IPS-15b (cell line): ENCODE data around the gene SNRPB2.

Experiments
- H3K27me3 ChIP-seq: one replicate; pipeline ENCODE4 v1.6.1; 2013; ENCODE audit warnings: low read length; ENCODE audit not compliant: control insufficient read depth, insufficient read depth
- H3K36me3 ChIP-seq: one replicate; pipeline ENCODE4 v1.6.1; 2013; ENCODE audit warnings: low read length; ENCODE audit not compliant: control insufficient read depth, insufficient read depth
- H3K4me1 ChIP-seq: one replicate; pipeline ENCODE4 v1.6.1; 2013; ENCODE audit warnings: mild to moderate bottlenecking, low read length; ENCODE audit not compliant: control insufficient read depth, insufficient read depth
- H3K4me3 ChIP-seq: one replicate; pipeline ENCODE4 v1.5.1; 2013; ENCODE audit warnings: low read depth, low read length
- H3K9ac ChIP-seq: one replicate; pipeline ENCODE4 v1.6.1; 2013; ENCODE audit warnings: low read depth, mild to moderate bottlenecking, low read length
- H3K9me3 ChIP-seq: one replicate; pipeline ENCODE4 v1.6.1; 2013; ENCODE audit warnings: mild to moderate bottlenecking, low read length; ENCODE audit not compliant: control insufficient read depth, insufficient read depth

Gene SNRPB2

DNA sequence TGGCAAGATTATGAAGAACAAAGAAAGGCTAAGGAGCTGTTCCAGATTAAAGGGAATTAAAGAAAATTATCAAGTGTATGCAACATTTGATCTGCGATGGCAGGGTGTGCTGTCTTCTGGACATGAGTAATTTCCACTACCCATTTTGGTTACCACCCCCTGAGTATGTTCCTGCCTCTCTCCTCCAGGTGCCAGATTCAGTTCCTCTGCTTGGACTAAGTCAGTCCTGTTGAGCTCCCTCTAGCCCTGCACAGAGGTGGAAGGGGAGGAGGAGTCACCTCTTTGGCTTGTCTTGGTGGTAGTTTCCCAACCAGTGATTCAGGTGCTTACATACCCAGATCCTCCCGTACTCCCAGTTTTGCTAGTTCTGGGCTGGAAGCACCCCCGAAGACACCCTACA is 22.2 kb upstream of the SNRPB2 start:
- Histone ChIP-seq H3K36me3 (no peaks in the 10 kb centered on the region), H3K4me1 (peaks cover 3% of the 10 kb centered on the region), H3K9ac (no peak overlapping the region), H3K9me3 (no peaks in the 10 kb centered on the region), H3K27me3 (no peaks in the 10 kb centered on the region), H3K4me3 (no peak overlapping the region)

DNA sequence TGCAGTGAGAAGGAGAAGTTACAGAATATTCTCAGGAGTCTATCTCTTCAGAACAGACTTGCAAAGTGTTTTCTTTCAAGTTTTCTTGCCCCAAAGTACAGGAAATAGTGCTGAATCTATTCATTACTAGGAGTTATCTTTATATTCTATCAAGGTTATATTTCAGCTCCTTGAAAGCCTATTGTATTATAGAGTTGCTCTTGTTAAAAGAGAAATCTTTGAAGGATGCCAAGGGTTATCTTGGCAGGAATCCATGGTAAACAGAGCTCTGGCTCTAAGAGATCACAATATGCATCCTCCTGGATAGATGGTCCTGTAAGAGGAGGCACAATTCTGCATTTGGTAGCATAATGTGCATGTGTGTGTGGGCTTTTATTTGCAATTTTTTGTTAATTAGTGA is 21.2 kb upstream of the SNRPB2 start:
- Histone ChIP-seq H3K9me3 (no peaks in the 10 kb centered on the region), H3K9ac (no peak overlapping the region), H3K4me1 (peaks cover 5% of the 10 kb centered on the region), H3K4me3 (no peak overlapping the region), H3K27me3 (no peaks in the 10 kb centered on the region), H3K36me3 (no peaks in the 10 kb centered on the region)

DNA sequence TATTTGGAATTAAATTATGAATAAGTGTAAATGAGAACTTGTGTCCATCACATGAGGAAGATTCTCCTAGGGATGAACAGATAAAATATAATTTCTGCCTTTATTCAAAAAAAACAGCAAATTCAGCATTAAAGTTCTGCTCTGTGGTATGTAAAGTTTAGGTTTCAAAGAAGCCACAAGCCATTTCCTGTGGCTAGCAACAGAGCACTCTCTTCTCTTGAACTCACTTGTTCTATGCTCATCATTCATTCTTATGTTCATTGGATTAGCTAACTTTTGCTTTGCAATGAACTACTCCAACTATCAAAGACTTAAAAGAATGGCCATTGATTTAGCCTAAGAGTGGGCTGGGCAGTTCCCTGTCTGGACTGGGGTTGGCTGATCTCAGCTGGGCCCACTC is 20.8 kb upstream of the SNRPB2 start:
- Histone ChIP-seq H3K4me1 (peaks cover 5% of the 10 kb centered on the region), H3K4me3 (no peak overlapping the region), H3K36me3 (no peaks in the 10 kb centered on the region), H3K27me3 (no peaks in the 10 kb centered on the region), H3K9me3 (no peaks in the 10 kb centered on the region), H3K9ac (no peak overlapping the region)

DNA sequence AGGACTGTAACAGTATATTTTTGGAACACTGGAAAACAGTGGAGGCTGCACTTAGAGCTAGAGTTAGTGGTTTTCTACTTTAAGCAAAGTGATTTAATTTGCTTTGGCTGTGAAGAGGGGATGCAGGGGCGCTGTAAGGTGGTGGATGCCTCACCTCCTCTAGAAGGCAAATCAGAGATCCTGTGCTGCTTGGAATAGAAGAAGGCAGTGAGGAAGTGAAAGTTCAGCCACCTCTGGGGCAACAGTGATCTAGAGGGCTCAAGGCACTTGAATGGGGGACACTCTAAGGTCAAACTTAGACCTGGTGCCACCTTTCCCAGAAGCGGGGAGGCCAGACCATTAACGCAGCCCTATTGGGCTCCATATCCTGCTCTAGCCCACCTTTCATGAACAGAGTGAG is 19.0 kb upstream of the SNRPB2 start:
- Histone ChIP-seq H3K4me3 (no peak overlapping the region), H3K9ac (no peak overlapping the region)

DNA sequence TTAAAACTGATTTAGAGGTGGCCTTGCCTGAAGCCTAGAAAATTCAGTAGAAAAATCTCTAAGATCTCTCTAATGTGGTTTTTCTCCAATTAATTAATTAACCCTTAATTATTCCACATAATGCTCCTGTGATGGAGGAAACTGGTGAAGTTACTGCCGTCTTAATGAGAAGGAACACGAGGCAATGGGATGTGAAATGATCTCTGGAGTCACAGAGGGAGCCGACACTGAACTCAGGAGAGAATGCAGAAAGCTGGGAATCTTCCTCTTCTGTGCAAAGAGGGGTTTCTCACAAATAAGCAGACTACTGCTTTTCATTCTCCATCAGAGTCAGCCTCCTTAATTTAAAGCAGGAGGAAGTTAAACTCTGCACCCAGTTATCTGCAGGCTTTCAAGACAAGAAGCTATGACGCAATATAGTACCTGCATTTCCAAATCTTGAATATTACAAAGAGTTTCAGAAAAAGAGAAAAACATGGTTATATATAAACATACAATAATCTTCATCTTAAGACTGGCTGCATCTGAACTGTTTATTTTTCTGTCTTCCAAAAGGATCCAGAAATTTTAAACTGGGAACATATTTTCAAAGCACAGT is 18.1 kb upstream of the SNRPB2 start:
- Histone ChIP-seq H3K9ac (no peak overlapping the region), H3K4me1 (peaks cover 5% of the 10 kb centered on the region), H3K27me3 (no peaks in the 10 kb centered on the region), H3K4me3 (no peak overlapping the region), H3K36me3 (no peaks in the 10 kb centered on the region), H3K9me3 (no peaks in the 10 kb centered on the region)

More for the DNA sequence above, 19.0 kb upstream of the SNRPB2 start:
- no peaks in the 10 kb centered on the region for H3K27me3 ChIP-seq
- no peaks in the 10 kb centered on the region for H3K9me3 ChIP-seq
- H3K36me3 ChIP-seq = no peaks in the 10 kb centered on the region
- H3K4me1 ChIP-seq = peaks cover 5% of the 10 kb centered on the region

DNA sequence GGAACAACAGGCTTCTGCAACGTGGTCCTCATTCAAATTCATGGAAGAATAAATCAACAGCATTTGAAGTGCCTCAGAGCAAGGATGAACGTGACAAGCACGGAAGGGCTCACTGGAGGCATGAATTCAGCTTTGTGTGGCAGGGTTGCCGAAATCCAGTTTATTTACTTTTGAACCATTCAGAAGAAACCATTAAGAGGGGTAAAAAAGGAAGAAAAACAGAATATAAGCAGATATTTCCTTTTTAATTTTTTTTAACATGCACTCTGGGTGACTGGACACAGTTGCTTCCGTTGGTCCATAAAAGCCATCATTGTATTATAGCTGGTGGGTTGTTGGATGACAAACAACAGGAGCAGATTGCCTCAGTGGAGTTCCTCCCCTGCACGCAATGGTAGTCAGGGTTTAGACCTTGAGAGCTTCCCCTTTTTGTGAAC is 17.3 kb upstream of the SNRPB2 start:
- Histone ChIP-seq H3K9ac (no peak overlapping the region), H3K4me3 (no peak overlapping the region), H3K4me1 (peaks cover 5% of the 10 kb centered on the region), H3K9me3 (no peaks in the 10 kb centered on the region), H3K36me3 (no peaks in the 10 kb centered on the region), H3K27me3 (no peaks in the 10 kb centered on the region)

DNA sequence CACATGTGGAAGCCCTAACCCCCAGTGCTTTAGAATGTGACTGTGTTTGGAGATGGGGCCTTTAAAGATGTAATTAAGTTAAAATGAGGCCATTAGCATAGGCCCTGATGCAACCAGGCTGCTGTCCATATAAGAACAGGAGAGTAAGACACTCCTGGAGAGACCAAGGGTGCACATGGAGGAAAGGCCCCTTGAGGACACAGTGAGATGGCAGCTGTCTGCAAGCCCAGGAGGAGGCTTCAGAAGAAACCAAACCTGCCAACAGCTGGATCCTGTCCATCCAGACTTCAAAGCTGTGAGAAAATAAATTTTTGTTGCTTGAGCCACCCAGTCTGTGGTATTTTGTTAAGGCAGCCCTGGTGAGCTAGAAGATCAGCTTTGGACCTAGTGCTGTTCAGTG is 16.8 kb upstream of the SNRPB2 start:
- no peaks in the 10 kb centered on the region for H3K9me3 ChIP-seq
- H3K27me3 ChIP-seq = no peaks in the 10 kb centered on the region
- no peak overlapping the region for H3K9ac ChIP-seq
- H3K4me3 ChIP-seq = no peak overlapping the region
- no peaks in the 10 kb centered on the region for H3K36me3 ChIP-seq
- H3K4me1 ChIP-seq = peaks cover 5% of the 10 kb centered on the region

DNA sequence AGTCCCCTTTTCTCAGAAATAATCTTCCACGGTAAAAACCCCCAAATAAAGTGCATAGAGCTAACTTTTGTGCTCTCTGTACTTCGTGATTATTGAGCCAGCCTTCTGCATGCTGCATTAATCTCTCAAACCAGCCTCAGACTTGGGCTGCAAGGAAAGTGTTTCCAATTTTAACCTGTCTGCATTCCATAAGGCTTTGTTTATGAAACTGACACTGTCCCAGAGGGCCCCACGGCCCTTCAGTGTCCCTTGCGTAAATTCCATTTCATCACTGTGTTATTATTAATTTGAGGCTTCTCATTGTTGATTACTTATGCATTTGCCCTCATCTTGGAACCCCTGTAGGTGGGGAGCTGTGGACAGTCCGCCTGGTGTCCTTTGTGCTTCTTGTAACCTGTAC is 15.6 kb upstream of the SNRPB2 start:
- Histone ChIP-seq H3K36me3 (no peaks in the 10 kb centered on the region), H3K9me3 (no peaks in the 10 kb centered on the region), H3K4me1 (peaks cover 5% of the 10 kb centered on the region), H3K4me3 (no peak overlapping the region), H3K27me3 (no peaks in the 10 kb centered on the region), H3K9ac (no peak overlapping the region)

DNA sequence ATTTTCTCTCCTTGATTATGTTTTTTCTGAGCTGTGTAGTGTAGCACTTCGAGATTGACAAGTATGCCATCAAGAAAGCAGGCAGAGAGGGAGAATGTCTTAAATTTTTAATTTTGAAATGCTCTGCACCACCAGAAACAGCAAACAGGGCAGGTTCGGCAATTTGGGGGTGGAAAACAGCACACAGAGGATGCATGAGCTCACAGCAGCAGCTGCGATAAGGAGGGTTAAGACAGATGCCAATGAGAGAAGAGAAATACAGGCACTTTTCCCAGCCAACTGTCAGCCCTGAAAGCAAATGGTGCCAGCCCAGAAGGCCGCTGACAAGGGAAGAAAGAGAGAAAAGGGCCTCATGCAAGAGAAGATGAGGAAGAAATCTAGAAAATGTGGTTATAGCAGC is 15.1 kb upstream of the SNRPB2 start:
- Histone ChIP-seq H3K27me3 (no peaks in the 10 kb centered on the region), H3K4me3 (no peak overlapping the region), H3K4me1 (peaks cover 5% of the 10 kb centered on the region), H3K9me3 (no peaks in the 10 kb centered on the region), H3K36me3 (no peaks in the 10 kb centered on the region), H3K9ac (no peak overlapping the region)

DNA sequence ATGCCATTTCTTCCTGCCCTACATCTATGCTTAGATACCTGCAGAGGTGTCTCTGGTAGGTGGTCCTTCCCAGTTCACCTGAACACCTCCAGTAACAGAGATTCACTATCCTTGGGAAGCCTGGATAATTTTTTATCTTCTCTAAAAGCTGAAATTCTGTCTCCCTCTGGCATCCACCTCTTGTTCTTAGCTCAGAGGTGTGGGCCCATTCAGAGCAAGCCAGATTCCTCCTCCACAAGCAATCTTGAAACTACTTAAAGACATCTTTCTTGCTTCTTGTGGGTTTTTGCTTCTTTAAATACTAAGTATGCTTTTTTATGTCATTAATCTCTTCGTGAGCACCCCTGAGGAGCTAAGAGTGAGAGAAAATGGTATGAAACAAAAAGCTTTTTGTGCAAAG is 10.4 kb upstream of the SNRPB2 start:
- no peaks in the 10 kb centered on the region for H3K4me1 ChIP-seq
- H3K9me3 ChIP-seq = no peaks in the 10 kb centered on the region
- no peaks in the 10 kb centered on the region for H3K27me3 ChIP-seq
- no peak overlapping the region for H3K9ac ChIP-seq
- H3K4me3 ChIP-seq = no peak overlapping the region
- no peaks in the 10 kb centered on the region for H3K36me3 ChIP-seq

DNA sequence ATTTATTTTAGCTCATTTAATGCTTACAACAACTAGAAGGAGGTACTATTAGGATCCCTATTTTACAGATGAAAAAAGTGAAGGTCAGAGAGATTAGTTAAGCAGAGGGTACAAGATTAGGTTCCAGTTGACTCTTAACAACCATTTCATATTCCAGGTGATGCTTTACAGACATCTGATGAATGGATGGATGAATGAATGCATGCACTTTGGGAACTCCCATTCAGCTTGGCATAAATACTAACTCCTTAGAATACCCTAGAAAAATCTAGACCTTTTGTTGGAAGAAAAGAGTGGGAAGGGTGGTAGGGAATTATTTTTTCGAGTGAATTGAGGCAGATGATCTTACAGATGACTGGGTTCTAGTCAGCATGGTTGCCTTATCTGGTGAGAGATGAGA is 746 bp upstream of the SNRPB2 start:
- Histone ChIP-seq H3K27me3 (peaks cover 7% of the 10 kb centered on the region), H3K9me3 (no peaks in the 10 kb centered on the region), H3K4me3 (peak overlapping the region; percentile 97), H3K9ac (no peak overlapping the region), H3K4me1 (no peaks in the 10 kb centered on the region), H3K36me3 (peaks cover 5% of the 10 kb centered on the region)

DNA sequence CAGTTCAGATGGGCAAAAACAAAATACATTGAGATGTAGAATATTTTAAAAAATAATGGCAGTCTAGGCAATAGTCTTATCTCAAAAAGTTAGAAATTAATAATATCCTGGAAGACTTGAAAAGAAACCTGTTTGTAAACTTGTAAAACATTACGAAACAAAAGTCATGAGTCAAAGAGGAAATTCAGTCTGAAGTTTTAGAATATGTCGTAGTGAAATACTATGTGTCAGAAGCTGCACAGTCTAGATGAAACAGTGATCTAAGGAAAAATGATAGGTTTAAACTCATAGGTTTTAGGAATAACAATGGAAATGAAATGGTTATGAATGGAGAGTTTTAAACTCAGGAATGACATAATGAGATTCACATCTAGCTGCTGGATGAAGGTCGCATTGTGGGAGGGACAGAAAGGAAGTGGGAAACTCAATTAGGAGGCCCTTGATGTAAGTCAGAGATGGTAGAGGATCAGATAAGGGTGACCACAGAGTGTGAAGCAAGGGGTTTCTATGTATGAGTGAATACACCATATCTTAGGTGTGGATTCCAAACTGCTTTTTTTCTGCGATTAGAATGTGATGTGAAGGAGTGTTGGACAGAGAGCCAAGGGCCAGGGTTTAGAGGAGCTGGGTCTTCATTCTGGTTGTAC is 2.8 kb downstream of the SNRPB2 start:
- H3K36me3 ChIP-seq = peaks cover 5% of the 10 kb centered on the region

More for the DNA sequence above, 2.8 kb downstream of the SNRPB2 start:
- H3K9me3 ChIP-seq = no peaks in the 10 kb centered on the region
- H3K4me3 ChIP-seq = no peak overlapping the region
- H3K9ac ChIP-seq = no peak overlapping the region
- peaks cover under 1% of the 10 kb centered on the region for H3K27me3 ChIP-seq
- no peaks in the 10 kb centered on the region for H3K4me1 ChIP-seq
